H1 (cell line): ENCODE data around the gene LOXHD1. TPM values are rescaled to one million over a fixed set of nuclear protein-coding genes. Genes with fewer than 3 reads are reported as not detected.
A peak's percentile ranks its signal among the peaks of the same experiment; 100 is the strongest.

Experiments
- CTCF ChIA-PET: fragments of 300-600 bp; sonication (Branson Sonifier 250); formaldehyde crosslinking; loops from one replicate; lab custom pipeline; 2021; ENCODE audit not compliant: partially characterized antibody; lab: Charles Lee
- POLR2A ChIA-PET: fragments of 300-600 bp; sonication (Branson Sonifier 250); formaldehyde crosslinking; loops from one replicate; lab custom pipeline; 2021; ENCODE audit warnings: inconsistent platforms; ENCODE audit not compliant: partially characterized antibody; lab: Charles Lee
- DNase-seq, 2 experiments: peaks; one replicate each; pipeline versions ENCODE4 v3.0.0 to v3.0.0-alpha.2; 2010 to 2022; ENCODE audit warnings: low spot score in 2 of 2, low read depth in 1 of 2, mixed read lengths in 1 of 2
- FAIRE-seq: peaks from 2 replicates; lab custom pipeline; 2011; peaks lifted over from hg19 to GRCh38; lab: Jason Lieb, UNC
- H2AFZ ChIP-seq: 2 replicates; pipeline ENCODE4 v1.8.1; 2012; ENCODE audit warnings: low read length, inconsistent platforms
- H2AK5ac ChIP-seq: 2 replicates; pipeline ENCODE4 v1.6.1; 2013; ENCODE audit warnings: low read depth, low read length
- H2BK120ac ChIP-seq: replicated peaks from 2 replicates; pipeline ENCODE3; 2013; ENCODE audit warnings: low read depth, low read length, inconsistent platforms
- H2BK12ac ChIP-seq: 2 replicates; pipeline ENCODE4 v1.6.1; 2013; ENCODE audit warnings: low read depth, low read length
- H2BK15ac ChIP-seq: 2 replicates; pipeline ENCODE4 v1.6.1; 2013; ENCODE audit warnings: low read length
- H2BK20ac ChIP-seq: 2 replicates; pipeline ENCODE4 v1.6.1; 2013; ENCODE audit warnings: low read length
- H2BK5ac ChIP-seq: 2 replicates; pipeline ENCODE4 v1.6.1; 2013; ENCODE audit warnings: low read depth, low read length
- H3K14ac ChIP-seq: 2 replicates; pipeline ENCODE4 v1.6.1; 2013; ENCODE audit warnings: inconsistent platforms; ENCODE audit not compliant: insufficient read length
- H3K18ac ChIP-seq: 2 replicates; pipeline ENCODE4 v1.6.1; 2013; ENCODE audit warnings: low read length; ENCODE audit errors: extremely low read depth
- H3K23ac ChIP-seq: 2 replicates; pipeline ENCODE4 v1.6.1; 2013; ENCODE audit warnings: inconsistent platforms; ENCODE audit not compliant: insufficient read length
- H3K23me2 ChIP-seq: 2 replicates; pipeline ENCODE4 v1.6.1; 2013; ENCODE audit warnings: low read depth, low read length
- H3K27ac ChIP-seq: 2 replicates; pipeline ENCODE4 v1.6.1; 2011; ENCODE audit warnings: low read depth, low read length, inconsistent platforms
- H3K27me3 ChIP-seq, 4 experiments: replicated peaks in 1 of 4; 1 replicate in 1 of 4; 2 replicates in 3 of 4; pipeline versions ENCODE4 v1.6.1 to v1.8.1; 2011 to 2013; ENCODE audit warnings: low read length in 3 of 4, mild to moderate bottlenecking in 3 of 4, inconsistent platforms in 2 of 4, mixed read lengths in 2 of 4, moderate library complexity in 1 of 4; ENCODE audit not compliant: control insufficient read depth in 3 of 4, insufficient read depth in 3 of 4; ENCODE audit errors: extremely low read depth in 1 of 4
- H3K36me3 ChIP-seq, 4 experiments: 2 replicates each; pipeline versions ENCODE4 v1.6.1 to v1.8.1; 2011 to 2013; ENCODE audit warnings: mild to moderate bottlenecking in 4 of 4, low read length in 3 of 4, moderate library complexity in 2 of 4, control low read depth in 1 of 4, inconsistent platforms in 1 of 4; ENCODE audit not compliant: insufficient read depth in 4 of 4, control insufficient read depth in 2 of 4
- H3K4ac ChIP-seq: replicated peaks from 2 replicates; pipeline ENCODE3; 2013; ENCODE audit warnings: low read length, low read depth, mixed read lengths, inconsistent platforms; ENCODE audit not compliant: insufficient read length
- H3K4me1 ChIP-seq, 4 experiments: replicated peaks in 1 of 4; 1 replicate in 1 of 4; 2 replicates in 3 of 4; pipeline versions ENCODE4 v1.6.1 to v1.8.1; 2011 to 2013; ENCODE audit warnings: low read length in 3 of 4, inconsistent platforms in 2 of 4, mixed read lengths in 1 of 4; ENCODE audit not compliant: insufficient read depth in 4 of 4, control insufficient read depth in 3 of 4
- H3K4me2 ChIP-seq, 2 experiments: 2 replicates each; pipeline versions ENCODE4 v1.6.1 to v1.8.1; 2011 to 2013; ENCODE audit warnings: low read depth in 2 of 2, low read length in 2 of 2, control low read depth in 1 of 2, inconsistent platforms in 1 of 2, mild to moderate bottlenecking in 1 of 2; ENCODE audit not compliant: insufficient read depth in 1 of 2
- H3K4me3 ChIP-seq, 4 experiments: fragments of 200-600, 300-600 bp in 1 of 4; sonication (generic), shearing (Covaris generic), sonication (Bioruptor Twin) in 1 of 4; 2 replicates each; pipeline versions ENCODE4 v1.5.1 to v1.8.1; 2011 to 2016; ENCODE audit warnings: low read length in 4 of 4, low read depth in 3 of 4, control low read depth in 2 of 4, inconsistent platforms in 2 of 4, mild to moderate bottlenecking in 2 of 4, mixed read lengths in 1 of 4, moderate library complexity in 1 of 4; ENCODE audit not compliant: insufficient read depth in 2 of 4; ENCODE audit errors: extremely low read depth in 1 of 4
- H3K56ac ChIP-seq: replicated peaks from 2 replicates; pipeline ENCODE3; 2013; ENCODE audit warnings: low read depth, mild to moderate bottlenecking, mixed read lengths, low read length, inconsistent platforms; ENCODE audit not compliant: insufficient read length
- H3K79me1 ChIP-seq: 2 replicates; pipeline ENCODE4 v1.6.1; 2013; ENCODE audit warnings: low read depth, low read length, control low read depth
- H3K79me2 ChIP-seq, 2 experiments: 2 replicates each; pipeline versions ENCODE4 v1.6.1 to v1.8.1; 2012 to 2013; ENCODE audit warnings: low read length in 2 of 2, mild to moderate bottlenecking in 2 of 2, inconsistent platforms in 1 of 2; ENCODE audit not compliant: insufficient read depth in 2 of 2, control insufficient read depth in 1 of 2
- H3K9ac ChIP-seq, 4 experiments: replicated peaks in 1 of 4; 1 replicate in 1 of 4; 2 replicates in 3 of 4; pipeline versions ENCODE4 v1.6.1 to v1.8.1; 2011 to 2013; ENCODE audit warnings: low read depth in 3 of 4, low read length in 3 of 4, control low read depth in 2 of 4, mild to moderate bottlenecking in 2 of 4, moderate library complexity in 2 of 4, inconsistent platforms in 1 of 4; ENCODE audit errors: extremely low read depth in 1 of 4
- H3K9me3 ChIP-seq, 2 experiments: 2 replicates each; pipeline versions ENCODE4 v1.6.1 to v1.8.1; 2012 to 2013; ENCODE audit warnings: mild to moderate bottlenecking in 2 of 2, moderate library complexity in 2 of 2, control low read depth in 1 of 2, inconsistent platforms in 1 of 2, low read depth in 1 of 2, low read length in 1 of 2, mixed read lengths in 1 of 2; ENCODE audit not compliant: insufficient read depth in 2 of 2
- H4K20me1 ChIP-seq, 2 experiments: replicated peaks in 1 of 2; 2 replicates each; pipeline versions ENCODE3 to v1.8.1; 2011 to 2013; ENCODE audit warnings: inconsistent platforms in 2 of 2, low read length in 2 of 2, mild to moderate bottlenecking in 1 of 2; ENCODE audit not compliant: insufficient read depth in 2 of 2, control insufficient read depth in 1 of 2
- H4K5ac ChIP-seq: 2 replicates; pipeline ENCODE4 v1.6.1; 2013; ENCODE audit warnings: low read length, low read depth, mixed read lengths, inconsistent platforms; ENCODE audit not compliant: insufficient read length
- H4K8ac ChIP-seq: 2 replicates; pipeline ENCODE4 v1.8.0; 2013; ENCODE audit warnings: mild to moderate bottlenecking, moderate library complexity, low read length, inconsistent platforms; ENCODE audit not compliant: insufficient read depth; ENCODE audit errors: extremely low read depth
- H4K91ac ChIP-seq: replicated peaks from 2 replicates; pipeline ENCODE3; 2013; ENCODE audit warnings: low read length, mixed read lengths, inconsistent platforms; ENCODE audit not compliant: insufficient read length
- E2F6 ChIP-seq: IDR thresholded peaks from 2 replicates; pipeline ENCODE4 v1.6.1; 2012; ENCODE audit warnings: inconsistent platforms
- MAX ChIP-seq: IDR thresholded peaks from 2 replicates; pipeline ENCODE4 v1.6.1; 2012; ENCODE audit warnings: inconsistent platforms
- SIN3A ChIP-seq, 2 experiments: IDR thresholded peaks in 1 of 2; conservative IDR thresholded peaks in 1 of 2; 2 replicates each; pipeline ENCODE4 v1.6.1; 2011 to 2012; ENCODE audit warnings: low read length in 2 of 2, improper control_type of control experiment in 1 of 2, low read depth in 1 of 2, mild to moderate bottlenecking in 1 of 2
- SIX5 ChIP-seq: IDR thresholded peaks from 2 replicates; pipeline ENCODE4 v1.6.1; 2011; ENCODE audit warnings: mild to moderate bottlenecking, low read depth, low read length
- YY1 ChIP-seq: IDR thresholded peaks from 2 replicates; pipeline ENCODE4 v1.6.1; 2011; ENCODE audit warnings: low read depth, mild to moderate bottlenecking, low read length
- WGBS, 2 experiments: shearing (Covaris generic) in 1 of 2; methylation state at CpG; one replicate each; pipeline versions ENCODE4 v1.1.6 to v1.1.7; 2013 to 2015; ENCODE audit warnings: low lambda C conversion rate in 2 of 2, mixed read lengths in 2 of 2, inconsistent platforms in 1 of 2, low coverage in 1 of 2, missing lambda C conversion rate in 1 of 2; ENCODE audit not compliant: insufficient replicate concordance in 2 of 2, insufficient coverage in 1 of 2, insufficient read length in 1 of 2; ENCODE audit errors: extremely low coverage in 1 of 2, missing lambda C conversion rate in 1 of 2; 5-methylcytosine and 5-hydroxymethylcytosine counted together
- polyA plus RNA-seq, 7 experiments: library from polyadenylated mRNA; depleted of rRNA in 3 of 7; stranded (reverse) in 5 of 7; unstranded in 2 of 7; fragments of >200 nt in 5 of 7; fragments of 200-250 nt in 2 of 7; gene quantifications; 1 replicate in 5 of 7; 2 replicates in 1 of 7; 4 replicates in 1 of 7; pipeline versions ENCODE4 v1.2.1 to v1.2.3, GENCODE V29; 2011 to 2013; ENCODE audit warnings: missing spikeins in 2 of 7, mixed read lengths in 2 of 7
- total RNA-seq: library from RNA; stranded (reverse); fragmentation: NEBNext Ultra II Directional; extraction: Animal tissue kit (Norgen Biotek cat#: 25700); gene quantifications from 2 replicates; pipeline ENCODE4 v1.2.1, GENCODE V29; 2021

Gene LOXHD1
- total and polyA plus RNA-seq, 2 of the 8 experiments (the other 6 are each of a cell fraction or from before 2014, with no cell fraction given), result 0.02 TPM; not detected in 1

- Histone ChIP-seq H3K27ac (no peak overlapping the region), H2AFZ (no peak overlapping the region; the same call in 1 of the 2 replicates)
- WGBS, 2 experiments, result 87% methylated on average over 15 of the region's 15 CpGs; no CpG with 5 or more reads in 1 of the 2 experiments
These were observed 19.3 kb upstream of the LOXHD1 start for GRCh38 chr18:46676182-46676835.

More at GRCh38 chr18:46676182-46676835, 19.3 kb upstream of the LOXHD1 start:
- no peak overlapping the region for H2BK20ac ChIP-seq
- no peaks in the 10 kb centered on the region for H3K9me3 ChIP-seq
- no peaks in the 10 kb centered on the region for H3K36me3 ChIP-seq
- no peak overlapping the region for H3K18ac ChIP-seq
- no peaks in the 10 kb centered on the region for H3K23me2 ChIP-seq
- H3K23ac ChIP-seq, result no peak overlapping the region
- no peak overlapping the region for H3K4me3 ChIP-seq
- no peak overlapping the region for H4K8ac ChIP-seq
- H3K79me1 ChIP-seq, result no peaks in the 10 kb centered on the region
- peak in 1 of 2 experiments; percentile 23 for DNase-seq
- CTCF ChIA-PET, result interaction anchor here (0.5 to 5.7 kb wide), 4 partner anchors 9 to 239 kb away, joined by 4 to 38 read pairs (median 4); no protein-coding TSS in a partner anchor
- no peak overlapping the region for H2BK12ac ChIP-seq
- no peaks in the 10 kb centered on the region for H3K27me3 ChIP-seq
- no peak overlapping the region for H2BK15ac ChIP-seq
- H3K14ac ChIP-seq, result no peak overlapping the region
- H4K20me1 ChIP-seq, result no peaks in the 10 kb centered on the region
- H4K5ac ChIP-seq, result no peak overlapping the region
- FAIRE-seq, result no peak
- no peak overlapping the region; the same call in 1 of the 2 replicates for H2AK5ac ChIP-seq
- no peak for TF ChIP-seq SIX5
- TF ChIP-seq MAX, result peak; percentile 50
- 0 out of 2 replicates have a peak, but pooled peaks have one; percentile 5 for TF ChIP-seq YY1
- TF ChIP-seq E2F6, result no peak
- 0 out of 4 replicates have a peak, but pooled peaks of 1 of the 2 experiments have one; percentile 22 for TF ChIP-seq SIN3A (conservative IDR thresholded peaks at IDR 0.05 in 1 of 2, IDR thresholded peaks at IDR 0.05 in 1 of 2; ENCODE audit: low read depth in 1 of 2, low read length in 2 of 2)
- TF ChIP-seq, all 59 proteins: peak for 3
- POLR2A ChIA-PET, result no interaction called here
- H3K9ac ChIP-seq, result 0 out of 7 replicates have a peak overlapping the region, but pooled peaks of 1 of the 4 experiments have one; percentile 9
- no peak overlapping the region for H4K91ac ChIP-seq
- H2BK120ac ChIP-seq, result no peak overlapping the region
- peaks cover 0 to 8% (median 2%) of the 10 kb centered on the region in 4 experiments; a peak in 4 of 7 replicates for H3K4me1 ChIP-seq
- H3K4me2 ChIP-seq, result no peak overlapping the region
- no peak overlapping the region for H3K4ac ChIP-seq
- H3K79me2 ChIP-seq, result no peaks in the 10 kb centered on the region
- H3K56ac ChIP-seq, result no peak overlapping the region
- H2BK5ac ChIP-seq, result no peak overlapping the region
